H9 (cell line): ENCODE results near the gene EXOC2. TPM values are rescaled to one million over a fixed set of nuclear protein-coding genes. Genes with fewer than 3 reads are reported as not detected.

Experiments used
- DNase-seq: peaks from one replicate; pipeline ENCODE4 v3.0.0-alpha.2; 2017
- H2AFZ ChIP-seq: one replicate; pipeline ENCODE4 v1.6.1; 2013; ENCODE audit warnings: mild to moderate bottlenecking, low read length, control low read depth, moderate library complexity
- H2AK5ac ChIP-seq: 2 replicates; pipeline ENCODE4 v1.6.1; 2013; ENCODE audit warnings: low read length, control low read depth, mixed read lengths; ENCODE audit not compliant: insufficient read length
- H2BK120ac ChIP-seq: one replicate; pipeline ENCODE4 v1.6.1; 2013; ENCODE audit warnings: low read depth, mild to moderate bottlenecking, low read length, control low read depth, inconsistent platforms; ENCODE audit not compliant: poor library complexity, severe bottlenecking
- H2BK12ac ChIP-seq: 2 replicates; pipeline ENCODE4 v1.6.1; 2013; ENCODE audit warnings: low read length, control low read depth, mixed read lengths, low read depth; ENCODE audit not compliant: insufficient read length
- H2BK15ac ChIP-seq: 2 replicates; pipeline ENCODE4 v1.6.1; 2013; ENCODE audit warnings: low read depth, low read length, control low read depth
- H2BK20ac ChIP-seq: one replicate; pipeline ENCODE4 v1.6.1; 2013; ENCODE audit warnings: low read depth, mild to moderate bottlenecking, low read length, control low read depth, inconsistent platforms; ENCODE audit not compliant: poor library complexity, severe bottlenecking
- H2BK5ac ChIP-seq: 2 replicates; pipeline ENCODE4 v1.6.1; 2013; ENCODE audit warnings: low read length, control low read depth, mixed read lengths; ENCODE audit not compliant: insufficient read length
- H3K14ac ChIP-seq: 2 replicates; pipeline ENCODE4 v1.6.1; 2013; ENCODE audit warnings: low read length, control low read depth; ENCODE audit not compliant: insufficient read depth
- H3K18ac ChIP-seq: 2 replicates; pipeline ENCODE4 v1.6.1; 2013; ENCODE audit warnings: low read depth, mild to moderate bottlenecking, mixed read lengths, low read length, control low read depth; ENCODE audit not compliant: insufficient read length
- H3K23ac ChIP-seq: 2 replicates; pipeline ENCODE4 v1.6.1; 2013; ENCODE audit warnings: low read length, control low read depth, mixed read lengths, low read depth; ENCODE audit not compliant: insufficient read length
- H3K23me2 ChIP-seq: 2 replicates; pipeline ENCODE4 v1.6.1; 2013; ENCODE audit warnings: low read depth, mild to moderate bottlenecking, mixed read lengths, low read length, control low read depth; ENCODE audit not compliant: insufficient read length, poor library complexity, severe bottlenecking
- H3K27ac ChIP-seq: 2 replicates; pipeline ENCODE4 v1.5.1; 2013; ENCODE audit warnings: low read length, control low read depth, mixed read lengths, low read depth; ENCODE audit not compliant: insufficient read length
- H3K27me3 ChIP-seq: 2 replicates; pipeline ENCODE4 v1.6.1; 2013; ENCODE audit warnings: low read length, control low read depth, inconsistent platforms; ENCODE audit not compliant: insufficient read depth
- H3K4ac ChIP-seq: 2 replicates; pipeline ENCODE4 v1.6.1; 2013; ENCODE audit warnings: low read depth, mild to moderate bottlenecking, control low read depth, inconsistent platforms, low read length, moderate library complexity
- H3K4me1 ChIP-seq: 2 replicates; pipeline ENCODE4 v1.6.1; 2013; ENCODE audit warnings: low read length, control low read depth, inconsistent platforms; ENCODE audit not compliant: insufficient read depth
- H3K4me2 ChIP-seq: 2 replicates; pipeline ENCODE4 v1.6.1; 2013; ENCODE audit warnings: low read length, control low read depth, mixed read lengths; ENCODE audit not compliant: insufficient read length, insufficient read depth
- H3K56ac ChIP-seq: 2 replicates; pipeline ENCODE4 v1.6.1; 2013; ENCODE audit warnings: low read depth, mild to moderate bottlenecking, mixed read lengths, low read length, control low read depth; ENCODE audit not compliant: insufficient read length
- H3K79me1 ChIP-seq: 2 replicates; pipeline ENCODE4 v1.6.1; 2013; ENCODE audit warnings: low read depth, mild to moderate bottlenecking, moderate library complexity, low read length, control low read depth, inconsistent platforms; ENCODE audit not compliant: insufficient read depth, poor library complexity, severe bottlenecking
- H3K79me2 ChIP-seq: 2 replicates; pipeline ENCODE4 v1.6.1; 2013; ENCODE audit warnings: low read length, control low read depth, inconsistent platforms; ENCODE audit not compliant: insufficient read depth
- H3K9ac ChIP-seq: 2 replicates; pipeline ENCODE4 v1.6.1; 2013; ENCODE audit warnings: low read length, control low read depth, mixed read lengths; ENCODE audit not compliant: insufficient read length; ENCODE audit errors: extremely low read depth
- H3K9me3 ChIP-seq: one replicate; pipeline ENCODE4 v1.6.1; 2013; ENCODE audit warnings: low read depth, low read length, inconsistent platforms; ENCODE audit not compliant: control insufficient read depth
- H3T11ph ChIP-seq: one replicate; pipeline ENCODE4 v1.6.1; 2013; ENCODE audit warnings: mild to moderate bottlenecking, low read length, control low read depth, inconsistent platforms
- H4K20me1 ChIP-seq: one replicate; pipeline ENCODE4 v1.6.1; 2013; ENCODE audit not compliant: control insufficient read depth, insufficient read length, insufficient read depth
- H4K5ac ChIP-seq: 2 replicates; pipeline ENCODE4 v1.6.1; 2013; ENCODE audit warnings: low read depth, mild to moderate bottlenecking, mixed read lengths, low read length, control low read depth; ENCODE audit not compliant: insufficient read length
- H4K8ac ChIP-seq: replicated peaks from 2 replicates; pipeline ENCODE4 v1.6.1; 2013; ENCODE audit warnings: low read length, control low read depth, mixed read lengths, low read depth; ENCODE audit not compliant: insufficient read length
- H4K91ac ChIP-seq: 2 replicates; pipeline ENCODE4 v1.6.1; 2013; ENCODE audit warnings: low read depth, mild to moderate bottlenecking, moderate library complexity, mixed read lengths, low read length, control low read depth; ENCODE audit not compliant: insufficient read length
- H3K27ac Mint-ChIP-seq, 3 experiments: 2 replicates in 2 of 3; 3 replicates in 1 of 3; pipeline ENCODE4 v1.8.0; 2020 to 2021; ENCODE audit warnings: mixed read lengths in 3 of 3, mild to moderate bottlenecking in 1 of 3, moderate library complexity in 1 of 3
- H3K27me3 Mint-ChIP-seq: 2 replicates; pipeline ENCODE4 v1.8.0; 2021; ENCODE audit warnings: low read depth, mild to moderate bottlenecking, moderate library complexity, mixed read lengths
- H3K36me3 Mint-ChIP-seq, 3 experiments: 2 replicates in 2 of 3; 3 replicates in 1 of 3; pipeline ENCODE4 v1.8.0; 2020 to 2021; ENCODE audit warnings: low read depth in 3 of 3, mixed read lengths in 3 of 3; ENCODE audit not compliant: insufficient read depth in 1 of 3
- H3K4me1 Mint-ChIP-seq, 2 experiments: 2 replicates each; pipeline ENCODE4 v1.8.0; 2020; ENCODE audit warnings: mixed read lengths in 2 of 2
- H3K4me3 Mint-ChIP-seq, 2 experiments: 2 replicates in 1 of 2; 3 replicates in 1 of 2; pipeline ENCODE4 v1.8.0; 2020 to 2021; ENCODE audit warnings: mild to moderate bottlenecking in 2 of 2, mixed read lengths in 2 of 2, moderate library complexity in 1 of 2
- H3K9me3 Mint-ChIP-seq, 2 experiments: 2 replicates in 1 of 2; 3 replicates in 1 of 2; pipeline ENCODE4 v1.8.0; 2020; ENCODE audit warnings: mild to moderate bottlenecking in 2 of 2, mixed read lengths in 2 of 2, moderate library complexity in 1 of 2
- CTCF ChIP-seq: fragments of 200-600 bp; sonication (generic); conservative IDR thresholded peaks from 3 replicates; pipeline ENCODE4 v1.8.0; 2021; ENCODE audit warnings: antibody characterized with exemption, mild to moderate bottlenecking
- WGBS: extraction: QIAGEN DNeasy Blood & Tissue Kit; methylation state at CpG from one replicate; pipeline ENCODE4 v1.1.7; 2013; ENCODE audit warnings: missing lambda C conversion rate, low lambda C conversion rate, mixed read lengths; ENCODE audit not compliant: insufficient read length; ENCODE audit errors: extremely low coverage; 5-methylcytosine and 5-hydroxymethylcytosine counted together
- total RNA-seq: library from RNA; stranded (reverse); gene quantifications from 2 replicates; pipeline ENCODE4 v1.2.1, GENCODE V29; 2021

The EXOC2 gene
- total RNA-seq, 1 experiment from 2014 or later = 29.9 TPM

- no peaks in the 10 kb centered on the region for H3K79me1 ChIP-seq
- H3K27me3 ChIP-seq = no peaks in the 10 kb centered on the region
- no peak overlapping the region for H4K91ac ChIP-seq
- no peak overlapping the region for H3T11ph ChIP-seq
- TF ChIP-seq CTCF = no peak
- WGBS = no CpG with 5 or more reads among the region's 11 CpGs
- peak; percentile 17 for DNase-seq
- H3K4me1 ChIP-seq = no peaks in the 10 kb centered on the region
- H3K56ac ChIP-seq = no peak overlapping the region
- peaks cover 6% of the 10 kb centered on the region for H3K9me3 ChIP-seq
- no peak overlapping the region for H4K5ac ChIP-seq
- no peak overlapping the region for H3K4ac ChIP-seq
- H3K4me2 ChIP-seq = no peak overlapping the region
- no peak overlapping the region for H2BK20ac ChIP-seq
- H2BK5ac ChIP-seq = no peak overlapping the region
- Mint-ChIP-seq H3K4me1 (no peaks in the 10 kb centered on the region), H3K36me3 (peaks cover 3 to 22% (median 11%) of the 10 kb centered on the region in 3 experiments; a peak in 6 of 7 replicates), H3K4me3 (no peak overlapping the region), H3K27ac (peak overlapping the region in 1 of 3 experiments; percentile 18; a peak in 1 of 7 replicates), H3K9me3 (peaks cover 15 to 23% of the 10 kb centered on the region in 2 experiments), H3K27me3 (peaks cover 4% of the 10 kb centered on the region)
- no peak overlapping the region for H2AFZ ChIP-seq
- no peak overlapping the region for H3K18ac ChIP-seq
- H2BK15ac ChIP-seq = no peak overlapping the region
- no peak overlapping the region for H4K8ac ChIP-seq
- H3K23ac ChIP-seq = no peak overlapping the region
- no peaks in the 10 kb centered on the region for H3K79me2 ChIP-seq
- no peaks in the 10 kb centered on the region for H3K23me2 ChIP-seq
- no peaks in the 10 kb centered on the region for H4K20me1 ChIP-seq
- no peak overlapping the region for H3K9ac ChIP-seq
- H3K14ac ChIP-seq = no peak overlapping the region; the same call in 1 of the 2 replicates
- no peak overlapping the region for H2BK120ac ChIP-seq
- H3K27ac ChIP-seq = no peak overlapping the region
- no peak overlapping the region for H2AK5ac ChIP-seq
- H2BK12ac ChIP-seq = no peak overlapping the region
Observed at GRCh38 chr6:445571-446417, 247.1 kb downstream of the EXOC2 start.
